Naive thymus-derived CD4-positive, alpha-beta T cell (primary cell): ENCODE data around the gene MYO16. TPM values are rescaled to one million over a fixed set of nuclear protein-coding genes. Genes with fewer than 3 reads are reported as not detected.

Source experiments
- ATAC-seq: fragments of 150-1000 bp; cut with Tn5 transposase; 2 replicates; pipeline ENCODE4 v1.10.0; 2021; ENCODE audit warnings: mild to moderate bottlenecking, moderate library complexity
- CTCF ChIA-PET: fragments of 350-600 bp; sonication (Branson Sonifier 250); formaldehyde crosslinking; loops from one replicate; lab custom pipeline; 2021; ENCODE audit warnings: antibody characterized with exemption; lab: Charles Lee
- POLR2A ChIA-PET: fragments of 350-600 bp; sonication (Branson Sonifier 250); formaldehyde crosslinking; loops from one replicate; lab custom pipeline; 2021; ENCODE audit warnings: antibody characterized with exemption, inconsistent platforms; lab: Charles Lee
- DNase-seq, 9 donors: peaks; one replicate each; pipeline versions ENCODE4 v3.0.0 to v3.0.0-alpha.2; 2020 to 2022; ENCODE audit warnings: mixed read lengths in 1 of 9
- H3K27ac ChIP-seq: one replicate; pipeline ENCODE4 v1.7.0; 2013; ENCODE audit warnings: mild to moderate bottlenecking, low read depth, low read length, moderate library complexity
- H3K27me3 ChIP-seq, 2 donors: one replicate each; pipeline ENCODE4 v1.7.0; 2013; ENCODE audit warnings: low read length in 2 of 2, mild to moderate bottlenecking in 2 of 2, moderate library complexity in 2 of 2; ENCODE audit not compliant: control insufficient read depth in 2 of 2, insufficient read depth in 2 of 2
- H3K36me3 ChIP-seq, 3 experiments: 1 replicate in 2 of 3; 2 replicates in 1 of 3; pipeline ENCODE4 v1.7.0; 2013; ENCODE audit warnings: low read length in 3 of 3, mild to moderate bottlenecking in 3 of 3, moderate library complexity in 1 of 3; ENCODE audit not compliant: insufficient read depth in 3 of 3, control insufficient read depth in 2 of 3
- H3K4me1 ChIP-seq, 2 donors: one replicate each; pipeline ENCODE4 v1.7.0; 2013; ENCODE audit warnings: low read length in 2 of 2, mild to moderate bottlenecking in 2 of 2, moderate library complexity in 1 of 2; ENCODE audit not compliant: control insufficient read depth in 2 of 2, insufficient read depth in 2 of 2
- H3K4me3 ChIP-seq: 2 replicates; pipeline ENCODE4 v1.7.0; 2013; ENCODE audit warnings: mild to moderate bottlenecking, low read length
- H3K9me3 ChIP-seq, 3 experiments: 1 replicate in 2 of 3; 2 replicates in 1 of 3; pipeline ENCODE4 v1.7.0; 2013; ENCODE audit warnings: low read length in 3 of 3; ENCODE audit not compliant: control insufficient read depth in 2 of 3
- H3K27ac Mint-ChIP-seq, 9 donors: one replicate each; pipeline ENCODE4 v1.8.0; 2020 to 2022; ENCODE audit warnings: mixed read lengths in 9 of 9, mild to moderate bottlenecking in 8 of 9, moderate library complexity in 5 of 9, inconsistent platforms in 2 of 9
- H3K27me3 Mint-ChIP-seq, 5 donors: one replicate each; pipeline ENCODE4 v1.8.0; 2021 to 2022; ENCODE audit warnings: mixed read lengths in 5 of 5, mild to moderate bottlenecking in 1 of 5
- H3K36me3 Mint-ChIP-seq, 5 donors: one replicate each; pipeline ENCODE4 v1.8.0; 2020 to 2022; ENCODE audit warnings: mixed read lengths in 5 of 5, mild to moderate bottlenecking in 3 of 5, inconsistent platforms in 1 of 5
- H3K4me1 Mint-ChIP-seq, 7 donors: one replicate each; pipeline ENCODE4 v1.8.0; 2020 to 2022; ENCODE audit warnings: mixed read lengths in 7 of 7, mild to moderate bottlenecking in 3 of 7, inconsistent platforms in 1 of 7
- H3K4me3 Mint-ChIP-seq, 10 donors: one replicate each; pipeline ENCODE4 v1.8.0; 2020 to 2022; ENCODE audit warnings: mild to moderate bottlenecking in 10 of 10, mixed read lengths in 10 of 10, moderate library complexity in 6 of 10, inconsistent platforms in 2 of 10
- H3K9me3 Mint-ChIP-seq, 11 donors: one replicate each; pipeline ENCODE4 v1.8.0; 2020 to 2022; ENCODE audit warnings: mixed read lengths in 11 of 11, mild to moderate bottlenecking in 4 of 11, inconsistent platforms in 1 of 11, moderate library complexity in 1 of 11
- intact Hi-C, 2 donors: fragments of 100-400 bp; cut with micrococcal nuclease; formaldehyde crosslinking; loops; one replicate each; pipeline ENCODE4 v1.15.1; 2023
- polyA plus RNA-seq, 2 donors: library from polyadenylated mRNA; unstranded; fragments of 300-500 nt; fragmentation: Illumina TruSeq; gene quantifications; one replicate each; pipeline ENCODE4 v1.2.3, GENCODE V29; 2021
- total RNA-seq, 6 experiments: library from RNA in 5 of 6; stranded (reverse) in 5 of 6; gene quantifications; 1 replicate in 5 of 6; 2 replicates in 1 of 6; pipeline ENCODE4 v1.2.3 and lab custom pipeline; 2021 to 2026

MYO16 gene
- total and polyA plus RNA-seq, 7 experiments from 2014 or later: 0.10 to 1.4 (median 1.4) TPM; not detected in 4

GRCh38 chr13:109141706-109142105, 512.3 kb downstream of the MYO16 start:
- intact Hi-C loops: loop anchor here in 1 of 2 donors (10.0 kb wide), 1 partner anchor 177 kb away; no protein-coding TSS in a partner anchor
- Mint-ChIP-seq H3K27me3 (peaks cover 24 to 51% (median 40%) of the 10 kb centered on the region in 5 donors), H3K4me1 (peaks cover 0 to 3% (median 0%) of the 10 kb centered on the region in 7 donors), H3K36me3 (peaks cover 0 to 3% (median 0%) of the 10 kb centered on the region in 5 donors), H3K4me3 (no peak overlapping the region), H3K27ac (no peak overlapping the region), H3K9me3 (peaks cover 0 to 3% (median 0%) of the 10 kb centered on the region in 11 donors)
- ChIA-PET CTCF (no interaction called here), POLR2A (no interaction called here)
- ATAC-seq: no peak
- no peak for DNase-seq
- Histone ChIP-seq H3K27me3 (peaks cover 0 to 6% of the 10 kb centered on the region in 2 donors), H3K4me1 (no peaks in the 10 kb centered on the region), H3K36me3 (no peaks in the 10 kb centered on the region), H3K4me3 (no peak overlapping the region), H3K27ac (no peak overlapping the region), H3K9me3 (no peaks in the 10 kb centered on the region)

GRCh38 chr13:109144693-109145437, 515.5 kb downstream of the MYO16 start:
- Mint-ChIP-seq H3K27ac (no peak overlapping the region), H3K27me3 (peaks cover 20 to 51% (median 45%) of the 10 kb centered on the region in 5 donors), H3K4me3 (no peak overlapping the region), H3K36me3 (no peaks in the 10 kb centered on the region), H3K9me3 (no peaks in the 10 kb centered on the region), H3K4me1 (peaks cover 0 to 2% (median 0%) of the 10 kb centered on the region in 7 donors)
- H3K4me1 ChIP-seq: no peaks in the 10 kb centered on the region
- no peak overlapping the region for H3K27ac ChIP-seq
- ATAC-seq: no peak
- H3K36me3 ChIP-seq: no peaks in the 10 kb centered on the region
- intact Hi-C loops: loop anchor here (1.0 to 10.0 kb wide), 4 partner anchors 180 to 972 kb away; no protein-coding TSS in a partner anchor
- ChIA-PET POLR2A (no interaction called here), CTCF (interaction anchor here (1.4 kb wide), 1 partner anchor 8 kb away, joined by 3 read pairs; no protein-coding TSS in a partner anchor)
- peaks cover 0 to 6% of the 10 kb centered on the region in 2 donors for H3K27me3 ChIP-seq
- no peak for DNase-seq
- no peak overlapping the region for H3K4me3 ChIP-seq
- H3K9me3 ChIP-seq: no peaks in the 10 kb centered on the region

- POLR2A ChIA-PET: no interaction called here
- H3K4me3 Mint-ChIP-seq: no peak overlapping the region
- H3K27me3 Mint-ChIP-seq: peaks cover 20 to 51% (median 47%) of the 10 kb centered on the region in 5 donors
- H3K27ac ChIP-seq: no peak overlapping the region
- ATAC-seq (peak; percentile 61), DNase-seq (peak in 4 of 9 donors; percentile 10 to 17 (median 14))
- H3K36me3 Mint-ChIP-seq: no peaks in the 10 kb centered on the region
- no peak overlapping the region for H3K4me3 ChIP-seq
- no peaks in the 10 kb centered on the region for H3K36me3 ChIP-seq
- CTCF ChIA-PET: interaction anchor here (0.7 to 1.4 kb wide), 2 partner anchors 9 to 647 kb away, joined by 3 read pairs; no protein-coding TSS in a partner anchor
- H3K9me3 ChIP-seq: no peaks in the 10 kb centered on the region
- intact Hi-C loops: loop anchor here (1.0 to 10.0 kb wide), 4 partner anchors 181 to 971 kb away; no protein-coding TSS in a partner anchor
- H3K27me3 ChIP-seq: peaks cover 0 to 6% of the 10 kb centered on the region in 2 donors
- no peaks in the 10 kb centered on the region for H3K9me3 Mint-ChIP-seq
- H3K4me1 Mint-ChIP-seq: peaks cover 0 to 2% (median 0%) of the 10 kb centered on the region in 7 donors
- H3K27ac Mint-ChIP-seq: no peak overlapping the region
- no peaks in the 10 kb centered on the region for H3K4me1 ChIP-seq
Measured at GRCh38 chr13:109145631-109146030, 516.2 kb downstream of the MYO16 start.

DNA sequence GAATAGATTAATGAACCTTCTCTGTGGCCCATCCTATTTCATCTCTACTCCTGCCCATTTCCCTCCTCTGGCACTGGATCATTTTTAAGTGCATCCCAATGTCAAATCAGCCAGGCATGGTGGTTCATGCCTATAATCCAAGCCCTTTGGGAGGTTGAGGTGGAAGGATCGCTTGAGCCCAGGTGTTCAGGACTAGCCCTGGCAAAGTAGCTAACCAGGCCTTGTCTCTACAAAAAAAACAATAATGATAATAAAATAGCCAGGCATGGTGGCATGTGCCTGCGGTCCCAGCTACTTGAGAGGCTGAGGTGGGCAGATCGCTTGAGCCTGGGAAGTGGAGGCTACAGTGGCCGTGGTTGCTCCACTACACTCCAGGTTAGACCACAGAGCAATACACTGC, 517.0 kb downstream of the MYO16 start:
- Mint-ChIP-seq H3K4me1 (peaks cover 0 to 2% (median 0%) of the 10 kb centered on the region in 7 donors), H3K4me3 (no peak overlapping the region), H3K27me3 (peaks cover 15 to 48% (median 43%) of the 10 kb centered on the region in 5 donors), H3K27ac (no peak overlapping the region), H3K9me3 (no peaks in the 10 kb centered on the region), H3K36me3 (no peaks in the 10 kb centered on the region)
- no peak overlapping the region for H3K4me3 ChIP-seq
- H3K27ac ChIP-seq: no peak overlapping the region
- ATAC-seq: no peak
- H3K4me1 ChIP-seq: no peaks in the 10 kb centered on the region
- H3K9me3 ChIP-seq: no peaks in the 10 kb centered on the region
- peaks cover 0 to 6% of the 10 kb centered on the region in 2 donors for H3K27me3 ChIP-seq
- intact Hi-C loops: loop anchor here in 1 of 2 donors (10.0 kb wide), 1 partner anchor 182 kb away; no protein-coding TSS in a partner anchor
- H3K36me3 ChIP-seq: no peaks in the 10 kb centered on the region
- ChIA-PET POLR2A (no interaction called here), CTCF (interaction anchor here (0.7 to 1.4 kb wide), 2 partner anchors 10 to 646 kb away, joined by 3 read pairs; no protein-coding TSS in a partner anchor)
- no peak for DNase-seq

DNA sequence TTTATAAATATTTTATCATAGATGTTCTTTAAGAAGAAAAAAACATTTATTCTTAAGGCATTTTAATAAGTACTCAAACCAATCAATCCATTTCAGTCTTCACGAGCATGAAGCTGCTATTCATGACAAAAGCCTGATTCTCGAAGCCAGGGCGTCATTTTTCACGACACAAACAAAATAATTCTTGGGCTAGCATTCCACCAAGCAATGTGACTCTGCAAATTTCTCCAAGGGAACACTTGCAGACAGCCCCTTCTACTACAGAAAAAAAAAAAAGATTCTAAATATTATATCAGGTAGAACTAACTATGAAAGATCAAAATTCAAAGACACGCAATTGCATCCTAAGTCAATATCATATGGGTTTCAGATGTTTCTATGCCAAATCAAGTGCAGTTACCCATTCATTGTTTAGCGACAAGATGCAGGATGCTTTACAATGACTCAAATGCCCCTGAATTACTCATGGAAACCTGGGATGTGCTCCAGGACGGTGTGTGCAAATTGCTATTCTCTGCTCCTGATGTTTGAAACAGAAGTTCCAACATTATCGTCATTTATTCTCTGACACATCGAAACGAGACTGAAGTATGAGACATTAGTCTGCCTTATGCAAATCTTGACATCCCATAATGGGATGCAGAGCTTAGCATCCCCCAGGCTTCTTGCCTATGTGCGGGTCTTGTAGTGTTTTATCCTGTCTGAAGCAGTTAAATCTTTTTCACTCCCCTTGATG, 517.7 kb downstream of the MYO16 start:
- ChIA-PET CTCF (no interaction called here), POLR2A (no interaction called here)
- peaks cover 9 to 41% (median 37%) of the 10 kb centered on the region in 5 donors for H3K27me3 Mint-ChIP-seq
- peaks cover 0 to 2% (median 0%) of the 10 kb centered on the region in 7 donors for H3K4me1 Mint-ChIP-seq
- no peak overlapping the region for H3K4me3 Mint-ChIP-seq
- H3K9me3 Mint-ChIP-seq: no peaks in the 10 kb centered on the region
- H3K4me3 ChIP-seq: no peak overlapping the region
- H3K27ac ChIP-seq: no peak overlapping the region
- H3K27ac Mint-ChIP-seq: no peak overlapping the region
- H3K9me3 ChIP-seq: no peaks in the 10 kb centered on the region
- no peaks in the 10 kb centered on the region for H3K36me3 ChIP-seq
- ATAC-seq (no peak), DNase-seq (no peak)
- peaks cover 0 to 6% of the 10 kb centered on the region in 2 donors for H3K27me3 ChIP-seq
- intact Hi-C loops: loop anchor here in 1 of 2 donors (10.0 kb wide), 1 partner anchor 182 kb away; no protein-coding TSS in a partner anchor
- no peaks in the 10 kb centered on the region for H3K36me3 Mint-ChIP-seq
- no peaks in the 10 kb centered on the region for H3K4me1 ChIP-seq

- intact Hi-C loops: loop anchor here in 1 of 2 donors (10.0 kb wide), 1 partner anchor 183 kb away; no protein-coding TSS in a partner anchor
- DNase-seq (no peak), ATAC-seq (no peak)
- peaks cover 0 to 2% (median 0%) of the 10 kb centered on the region in 7 donors for H3K4me1 Mint-ChIP-seq
- H3K9me3 Mint-ChIP-seq: no peaks in the 10 kb centered on the region
- H3K4me3 ChIP-seq: no peak overlapping the region
- H3K4me1 ChIP-seq: no peaks in the 10 kb centered on the region
- no peak overlapping the region for H3K27ac Mint-ChIP-seq
- no peaks in the 10 kb centered on the region for H3K36me3 ChIP-seq
- H3K27me3 Mint-ChIP-seq: peaks cover 3 to 30% (median 27%) of the 10 kb centered on the region in 5 donors
- H3K27me3 ChIP-seq: peaks cover 0 to 3% of the 10 kb centered on the region in 2 donors
- no peaks in the 10 kb centered on the region for H3K9me3 ChIP-seq
- POLR2A ChIA-PET: no interaction called here
- H3K4me3 Mint-ChIP-seq: no peak overlapping the region
- CTCF ChIA-PET: no interaction called here
- no peaks in the 10 kb centered on the region for H3K36me3 Mint-ChIP-seq
- H3K27ac ChIP-seq: no peak overlapping the region
Measured at GRCh38 chr13:109148243-109148642, 518.8 kb downstream of the MYO16 start.
